OCI-LY7 (cell line): ENCODE data around the gene TXNL4A. TPM values are rescaled to one million over a fixed set of nuclear protein-coding genes. Genes with fewer than 3 reads are reported as not detected.

Experiments used
- BruUV-seq: library from RNA; stranded (reverse); fragments of 400-500 nt; replicated peaks from 2 replicates; lab custom pipeline; 2021; lab: Mats Ljungman, UMichigan
- CTCF ChIA-PET: fragments of 300-600 bp; sonication (Branson Sonifier 250); formaldehyde crosslinking; loops from one replicate; lab custom pipeline; 2022; ENCODE audit warnings: antibody characterized with exemption; ENCODE audit not compliant: unreplicated experiment; lab: Charles Lee
- POLR2A ChIA-PET: fragments of 300-600 bp; sonication (Branson Sonifier 250); formaldehyde crosslinking; loops from one replicate; lab custom pipeline; 2022; ENCODE audit warnings: antibody characterized with exemption; lab: Charles Lee
- DNase-seq: peaks from one replicate; pipeline ENCODE4 v3.0.0-alpha.2; 2015; ENCODE audit warnings: low spot score
- H2AFZ ChIP-seq: fragments of 200-600 bp; sonication (generic), shearing (Covaris generic); 2 replicates; pipeline ENCODE4 v1.6.1; 2014; ENCODE audit warnings: mild to moderate bottlenecking, antibody characterized with exemption, low read length, moderate library complexity
- H3K27ac ChIP-seq: fragments of 200-600 bp; sonication (generic); 2 replicates; pipeline ENCODE4 v1.5.1; 2014; ENCODE audit warnings: mixed run types, low read depth, mild to moderate bottlenecking, moderate library complexity, low read length, inconsistent platforms; ENCODE audit not compliant: poor library complexity, severe bottlenecking
- H3K36me3 ChIP-seq: fragments of 200-600 bp; sonication (generic); 2 replicates; pipeline ENCODE4 v1.6.1; 2014; ENCODE audit warnings: mild to moderate bottlenecking, antibody characterized with exemption, low read length, moderate library complexity, mixed read lengths; ENCODE audit not compliant: insufficient read depth
- H3K4me1 ChIP-seq: fragments of 200-600 bp; sonication (generic); 2 replicates; pipeline ENCODE4 v1.5.1; 2014; ENCODE audit warnings: mild to moderate bottlenecking, low read length; ENCODE audit not compliant: insufficient read depth, poor library complexity, severe bottlenecking
- H3K4me2 ChIP-seq: fragments of 200-600 bp; sonication (generic); 2 replicates; pipeline ENCODE4 v1.6.1; 2014; ENCODE audit warnings: mild to moderate bottlenecking, low read length
- H3K4me3 ChIP-seq: fragments of 200-600 bp; sonication (generic); 2 replicates; pipeline ENCODE4 v1.5.1; 2014; ENCODE audit warnings: mild to moderate bottlenecking, low read depth, low read length; ENCODE audit not compliant: poor library complexity, severe bottlenecking
- H3K79me2 ChIP-seq: fragments of 200-600 bp; sonication (generic); 2 replicates; pipeline ENCODE4 v1.6.1; 2016; ENCODE audit warnings: low read depth, mild to moderate bottlenecking, low read length, moderate library complexity, mixed read lengths; ENCODE audit not compliant: insufficient read depth
- H3K9me2 ChIP-seq: fragments of 200-600 bp; sonication (generic); 2 replicates; pipeline ENCODE4 v1.6.1; 2016; ENCODE audit warnings: mild to moderate bottlenecking, low read length, mixed read lengths; ENCODE audit not compliant: insufficient read depth
- H3K9me3 ChIP-seq: fragments of 200-600 bp; sonication (generic); 2 replicates; pipeline ENCODE4 v1.6.1; 2014; ENCODE audit warnings: mild to moderate bottlenecking, mixed run types, low read length, mixed read lengths
- H4K20me1 ChIP-seq: fragments of 200-600 bp; sonication (generic); 2 replicates; pipeline ENCODE4 v1.6.1; 2014; ENCODE audit warnings: mild to moderate bottlenecking, antibody characterized with exemption, low read length, moderate library complexity, mixed read lengths; ENCODE audit not compliant: insufficient read depth
- EZH2phosphoT487 ChIP-seq: fragments of 200-600 bp; sonication (generic); IDR thresholded peaks from 2 replicates; pipeline ENCODE4 v1.6.1; 2018; ENCODE audit warnings: low read depth, borderline replicate concordance, mild to moderate bottlenecking, mixed run types, antibody characterized with exemption, low read length, moderate library complexity, mixed read lengths
- intact Hi-C: fragments of 100-400 bp; cut with micrococcal nuclease; formaldehyde crosslinking; loops from one replicate; pipeline ENCODE4 v1.10.0; 2022; ENCODE audit not compliant: unreplicated experiment
- total RNA-seq, 2 experiments: library from RNA; depleted of rRNA in 1 of 2; stranded (reverse); fragments of >200 nt in 1 of 2; shearing (Covaris generic) in 1 of 2; gene quantifications; 2 replicates each; pipeline ENCODE4 v1.2.3, GENCODE V29; 2014 to 2022
- TF ChIP-seq, protein P1 (sequence below): fragments of 200-600 bp; sonication (generic); conservative IDR thresholded peaks from 2 replicates; pipeline ENCODE4 v1.5.1; 2014; ENCODE audit warnings: mild to moderate bottlenecking, antibody characterized with exemption, low read length, moderate library complexity, mixed read lengths

The TXNL4A gene
- total RNA-seq, 2 experiments from 2014 or later, result 44.7 to 91.4 TPM

DNA sequence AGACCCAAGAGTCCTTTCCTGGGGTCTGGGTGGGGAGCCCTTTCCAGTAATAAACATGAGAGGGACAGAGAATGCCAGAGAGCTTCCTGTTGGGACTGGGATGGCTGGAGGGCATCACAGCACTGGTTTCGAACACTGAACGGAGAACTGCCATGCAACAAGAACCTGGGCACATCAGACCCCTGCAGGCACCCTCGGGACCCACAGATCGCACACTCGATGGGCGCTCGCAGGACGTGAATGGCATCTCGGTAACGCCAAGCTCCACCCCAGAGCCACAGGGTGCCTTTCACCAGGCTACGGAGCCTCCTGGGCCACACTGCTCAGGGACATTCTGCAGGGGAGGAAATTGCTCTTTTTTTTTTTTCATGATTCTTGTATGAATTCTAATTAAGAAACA lies 62.1 kb downstream of the TXNL4A start:
- no peak for DNase-seq
- POLR2A ChIA-PET, result interaction anchor here (0.6 kb wide), 1 partner anchor 686 kb away, joined by 5 read pairs; no protein-coding TSS in a partner anchor
- 0 out of 2 replicates have a peak, but pooled peaks cover 5% of the 10 kb centered on the region for H3K79me2 ChIP-seq
- no peak overlapping the region for H3K27ac ChIP-seq
- no peak overlapping the region for H3K4me2 ChIP-seq
- CTCF ChIA-PET, result no interaction called here
- H3K4me3 ChIP-seq, result no peak overlapping the region
- no peak for TF ChIP-seq EZH2phosphoT487
- TF ChIP-seq, protein P1, sequence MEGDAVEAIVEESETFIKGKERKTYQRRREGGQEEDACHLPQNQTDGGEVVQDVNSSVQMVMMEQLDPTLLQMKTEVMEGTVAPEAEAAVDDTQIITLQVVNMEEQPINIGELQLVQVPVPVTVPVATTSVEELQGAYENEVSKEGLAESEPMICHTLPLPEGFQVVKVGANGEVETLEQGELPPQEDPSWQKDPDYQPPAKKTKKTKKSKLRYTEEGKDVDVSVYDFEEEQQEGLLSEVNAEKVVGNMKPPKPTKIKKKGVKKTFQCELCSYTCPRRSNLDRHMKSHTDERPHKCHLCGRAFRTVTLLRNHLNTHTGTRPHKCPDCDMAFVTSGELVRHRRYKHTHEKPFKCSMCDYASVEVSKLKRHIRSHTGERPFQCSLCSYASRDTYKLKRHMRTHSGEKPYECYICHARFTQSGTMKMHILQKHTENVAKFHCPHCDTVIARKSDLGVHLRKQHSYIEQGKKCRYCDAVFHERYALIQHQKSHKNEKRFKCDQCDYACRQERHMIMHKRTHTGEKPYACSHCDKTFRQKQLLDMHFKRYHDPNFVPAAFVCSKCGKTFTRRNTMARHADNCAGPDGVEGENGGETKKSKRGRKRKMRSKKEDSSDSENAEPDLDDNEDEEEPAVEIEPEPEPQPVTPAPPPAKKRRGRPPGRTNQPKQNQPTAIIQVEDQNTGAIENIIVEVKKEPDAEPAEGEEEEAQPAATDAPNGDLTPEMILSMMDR, result no peak
- H3K9me3 ChIP-seq, result peaks cover 15% of the 10 kb centered on the region; the same call in 1 of the 2 replicates
- H3K9me2 ChIP-seq, result no peaks in the 10 kb centered on the region
- intact Hi-C loops, result no loop called here
- no peaks in the 10 kb centered on the region for H3K4me1 ChIP-seq
- H4K20me1 ChIP-seq, result no peaks in the 10 kb centered on the region
- no peak overlapping the region for H2AFZ ChIP-seq
- H3K36me3 ChIP-seq, result peaks cover 31% of the 10 kb centered on the region
- BruUV-seq, result no TSS peak

DNA sequence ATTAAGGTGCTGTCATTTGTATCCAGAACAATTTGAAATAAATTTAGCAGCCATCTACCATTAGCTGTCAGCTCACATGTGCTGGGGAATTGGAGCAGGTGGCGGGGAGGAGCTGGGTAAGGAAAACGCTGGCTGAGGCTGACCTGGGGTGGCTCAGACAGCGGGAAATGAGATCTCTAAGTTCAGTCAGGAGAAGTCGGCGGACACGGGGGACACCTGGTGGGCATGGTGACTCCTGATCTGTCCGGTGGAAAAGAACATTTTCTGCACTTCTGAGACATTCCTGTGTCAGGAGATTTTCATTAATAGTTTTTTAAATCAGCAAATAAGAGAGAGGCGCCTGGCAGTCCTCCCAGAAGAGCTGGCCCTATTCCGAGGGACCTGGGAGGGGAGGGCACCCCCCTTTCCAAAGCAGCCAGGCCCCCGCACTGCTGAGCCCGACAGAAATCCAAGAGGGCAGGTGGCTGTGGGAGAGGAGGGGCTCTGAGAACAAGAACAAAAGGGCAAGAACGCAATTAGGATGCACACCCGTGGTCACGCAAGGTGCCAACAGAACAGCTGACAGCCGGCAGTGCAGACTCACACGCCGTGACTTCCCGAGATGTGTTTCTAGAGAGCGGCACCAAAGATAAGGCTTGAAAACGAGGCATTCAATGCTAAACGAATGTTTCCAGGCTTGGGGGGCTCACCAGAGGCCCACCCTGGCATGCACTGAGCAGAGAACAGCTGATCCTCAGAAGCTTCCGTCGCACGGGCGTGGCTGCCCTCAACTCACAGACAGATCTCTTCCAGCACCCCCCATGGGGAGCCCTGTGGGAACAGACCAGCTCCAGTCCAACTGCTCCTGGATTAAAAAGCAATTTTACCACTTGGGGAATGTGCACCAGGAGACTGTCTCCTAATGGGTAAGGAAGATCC lies 63.3 kb downstream of the TXNL4A start:
- Histone ChIP-seq H3K27ac (no peak overlapping the region), H3K36me3 (peaks cover 26% of the 10 kb centered on the region), H3K4me1 (no peaks in the 10 kb centered on the region), H3K9me3 (peaks cover 11% of the 10 kb centered on the region; the same call in 1 of the 2 replicates), H3K9me2 (no peaks in the 10 kb centered on the region), H3K4me3 (no peak overlapping the region), H3K4me2 (no peak overlapping the region), H4K20me1 (no peaks in the 10 kb centered on the region), H3K79me2 (0 out of 2 replicates have a peak, but pooled peaks cover 5% of the 10 kb centered on the region), H2AFZ (no peak overlapping the region)
- BruUV-seq, result no TSS peak
- DNase-seq, result no peak
- TF ChIP-seq, protein P1, result no peak
- TF ChIP-seq EZH2phosphoT487, result no peak
- ChIA-PET CTCF (no interaction called here), POLR2A (no interaction called here)
- intact Hi-C loops, result no loop called here
